Stomach (tissue), 9 donors: ENCODE results near the gene SPTBN5. TPM values are rescaled to one million over a fixed set of nuclear protein-coding genes. Genes with fewer than 3 reads are reported as not detected.

Source experiments
- DNase-seq, 2 donors: peaks; one replicate each; pipeline versions ENCODE4 v3.0.0 to v3.0.0-alpha.2; 2013 to 2019
- H3K27ac ChIP-seq, 5 donors: fragments of 200-600 bp in 4 of 5; sonication (generic) in 4 of 5; one replicate each; pipeline ENCODE4 v1.5.1; 2013 to 2019; ENCODE audit warnings: mild to moderate bottlenecking in 1 of 5, moderate library complexity in 1 of 5
- H3K27me3 ChIP-seq, 3 donors: fragments of 200-600 bp; sonication (generic); one replicate each; pipeline ENCODE4 v1.5.1; 2017 to 2019; ENCODE audit warnings: mixed run types in 1 of 3
- H3K36me3 ChIP-seq, 4 donors: fragments of 200-600 bp; sonication (generic); 1 replicate in 3 of 4; 2 replicates in 1 of 4; pipeline ENCODE4 v1.5.1; 2016 to 2019
- H3K4me1 ChIP-seq, 4 donors: fragments of 200-600 bp; sonication (generic); one replicate each; pipeline ENCODE4 v1.5.1; 2016 to 2019
- H3K4me3 ChIP-seq, 4 donors: fragments of 200-600 bp; sonication (generic) in 3 of 4; one replicate each; pipeline ENCODE4 v1.5.1; 2016 to 2019; ENCODE audit warnings: mild to moderate bottlenecking in 1 of 4
- H3K9me3 ChIP-seq, 4 donors: fragments of 200-600 bp; sonication (generic); one replicate each; pipeline ENCODE4 v1.5.1; 2016 to 2019
- EP300 ChIP-seq: sonication (generic); formaldehyde crosslinking; IDR thresholded peaks from one replicate; pipeline ENCODE4 v1.6.1; 2017; ENCODE audit warnings: antibody characterized with exemption
- POLR2A ChIP-seq, 4 donors: fragments of 450-650 bp; IDR thresholded peaks; one replicate each; pipeline ENCODE4 v1.6.1; 2016; ENCODE audit warnings: antibody characterized with exemption in 4 of 4, control low read depth in 2 of 4, mild to moderate bottlenecking in 1 of 4, moderate library complexity in 1 of 4
- POLR2AphosphoS5 ChIP-seq, 3 donors: sonication (generic); formaldehyde crosslinking; IDR thresholded peaks; one replicate each; pipeline ENCODE4 v1.6.1; 2016; ENCODE audit warnings: antibody characterized with exemption in 3 of 3
- WGBS, 5 donors: extraction: QIAGEN DNeasy Blood & Tissue Kit in 3 of 5; methylation state at CpG; one replicate each; pipeline versions ENCODE4 v1.1.5 to v1.1.7; 2013 to 2018; 5-methylcytosine and 5-hydroxymethylcytosine counted together
- intact Hi-C: fragments of 100-400 bp; cut with DNase I; formaldehyde crosslinking; loops from one replicate; pipeline ENCODE4 v1.15.1; 2023; ENCODE audit warnings: low total_unique reads
- polyA plus RNA-seq, 3 donors: library from polyadenylated mRNA; stranded (reverse); fragments of 200-250 nt; gene quantifications; one replicate each; pipeline ENCODE4 v1.2.3, GENCODE V29; 2013
- total RNA-seq, 5 donors: library from RNA; depleted of rRNA; stranded (reverse); fragments of >200 nt; gene quantifications; one replicate each; pipeline versions ENCODE4 v1.1.0 to v1.2.3, GENCODE V29; 2014 to 2016
- TF ChIP-seq, protein P1 (sequence below), 7 experiments: fragments of 450-650 bp in 4 of 7; fragments of 200-600 bp in 3 of 7; sonication (generic) in 3 of 7; IDR thresholded peaks; one replicate each; pipeline ENCODE4 v1.5.1; 2016 to 2019; ENCODE audit warnings: antibody characterized with exemption in 7 of 7, control low read depth in 2 of 7, mild to moderate bottlenecking in 1 of 7
- donor health status: healthy with polysubstance abuse.
- donor health status: Bipolar disorder and iron deficiency.
- donor health status: healthy.

Gene SPTBN5
- total and polyA plus RNA-seq, 8 donors = 0.29 to 4.9 (median 2.6) TPM; not detected in 1

- TF ChIP-seq POLR2AphosphoS5 (IDR thresholded peaks at IDR 0.05) (no peak), EP300 (no peak), POLR2A (IDR thresholded peaks at IDR 0.05) (no peak)
- TF ChIP-seq, protein P1, sequence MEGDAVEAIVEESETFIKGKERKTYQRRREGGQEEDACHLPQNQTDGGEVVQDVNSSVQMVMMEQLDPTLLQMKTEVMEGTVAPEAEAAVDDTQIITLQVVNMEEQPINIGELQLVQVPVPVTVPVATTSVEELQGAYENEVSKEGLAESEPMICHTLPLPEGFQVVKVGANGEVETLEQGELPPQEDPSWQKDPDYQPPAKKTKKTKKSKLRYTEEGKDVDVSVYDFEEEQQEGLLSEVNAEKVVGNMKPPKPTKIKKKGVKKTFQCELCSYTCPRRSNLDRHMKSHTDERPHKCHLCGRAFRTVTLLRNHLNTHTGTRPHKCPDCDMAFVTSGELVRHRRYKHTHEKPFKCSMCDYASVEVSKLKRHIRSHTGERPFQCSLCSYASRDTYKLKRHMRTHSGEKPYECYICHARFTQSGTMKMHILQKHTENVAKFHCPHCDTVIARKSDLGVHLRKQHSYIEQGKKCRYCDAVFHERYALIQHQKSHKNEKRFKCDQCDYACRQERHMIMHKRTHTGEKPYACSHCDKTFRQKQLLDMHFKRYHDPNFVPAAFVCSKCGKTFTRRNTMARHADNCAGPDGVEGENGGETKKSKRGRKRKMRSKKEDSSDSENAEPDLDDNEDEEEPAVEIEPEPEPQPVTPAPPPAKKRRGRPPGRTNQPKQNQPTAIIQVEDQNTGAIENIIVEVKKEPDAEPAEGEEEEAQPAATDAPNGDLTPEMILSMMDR (IDR thresholded peaks at IDR 0.05) = no peak
- intact Hi-C loops = no loop called here
- peak; percentile 34 to 63 for DNase-seq
- no peak overlapping the region for H3K4me3 ChIP-seq
- WGBS, 5 donors = 35 to 51% (median 47%) methylated on average over 16 of the region's 16 CpGs
- no peaks in the 10 kb centered on the region for H3K27me3 ChIP-seq
- H3K27ac ChIP-seq = peak overlapping the region; percentile 63 to 74 (median 66)
- no peaks in the 10 kb centered on the region for H3K9me3 ChIP-seq
- H3K4me1 ChIP-seq = peaks cover 54 to 95% (median 76%) of the 10 kb centered on the region in 4 donors
- H3K36me3 ChIP-seq = peaks cover 0 to 8% (median 5%) of the 10 kb centered on the region in 4 donors
These were observed 35.1 kb upstream of the SPTBN5 start for GRCh38 chr15:41928637-41929620.

- peak overlapping the region; percentile 64 to 74 (median 66) for H3K27ac ChIP-seq
- 41 to 66% (median 57%) methylated on average over 6 of the region's 6 CpGs for WGBS, 5 donors
- intact Hi-C loops = no loop called here
These were observed 34.2 kb upstream of the SPTBN5 start for GRCh38 chr15:41928100-41928499.

GRCh38 chr15:41927536-41927935 lies 33.7 kb upstream of the SPTBN5 start:
- WGBS, 5 donors = 58 to 78% (median 71%) methylated on average over 3 of the region's 3 CpGs
- intact Hi-C loops = no loop called here
- Histone ChIP-seq H3K4me1 (peaks cover 42 to 81% (median 65%) of the 10 kb centered on the region in 4 donors), H3K27me3 (no peaks in the 10 kb centered on the region), H3K36me3 (peaks cover 0 to 9% (median 5%) of the 10 kb centered on the region in 4 donors), H3K9me3 (no peaks in the 10 kb centered on the region), H3K4me3 (no peak overlapping the region), H3K27ac (peak overlapping the region in 4 of 5 donors; percentile 65 to 74 (median 67))
- TF ChIP-seq EP300 (no peak), POLR2AphosphoS5 (IDR thresholded peaks at IDR 0.05) (no peak), POLR2A (IDR thresholded peaks at IDR 0.05) (no peak)
- TF ChIP-seq, protein P1 (IDR thresholded peaks at IDR 0.05) = no peak
- DNase-seq = no peak

More at GRCh38 chr15:41928100-41928499, 34.2 kb upstream of the SPTBN5 start:
- TF ChIP-seq POLR2AphosphoS5 (IDR thresholded peaks at IDR 0.05) (peak in 1 of 3 donors; percentile 43), POLR2A (IDR thresholded peaks at IDR 0.05) (no peak)
- peaks cover 0 to 9% (median 5%) of the 10 kb centered on the region in 4 donors for H3K36me3 ChIP-seq
- H3K9me3 ChIP-seq = no peaks in the 10 kb centered on the region
- H3K4me3 ChIP-seq = no peak overlapping the region
- H3K27me3 ChIP-seq = no peaks in the 10 kb centered on the region
- H3K4me1 ChIP-seq = peaks cover 48 to 87% (median 69%) of the 10 kb centered on the region in 4 donors
- peak in 1 of 2 donors; percentile 70 for DNase-seq

DNA sequence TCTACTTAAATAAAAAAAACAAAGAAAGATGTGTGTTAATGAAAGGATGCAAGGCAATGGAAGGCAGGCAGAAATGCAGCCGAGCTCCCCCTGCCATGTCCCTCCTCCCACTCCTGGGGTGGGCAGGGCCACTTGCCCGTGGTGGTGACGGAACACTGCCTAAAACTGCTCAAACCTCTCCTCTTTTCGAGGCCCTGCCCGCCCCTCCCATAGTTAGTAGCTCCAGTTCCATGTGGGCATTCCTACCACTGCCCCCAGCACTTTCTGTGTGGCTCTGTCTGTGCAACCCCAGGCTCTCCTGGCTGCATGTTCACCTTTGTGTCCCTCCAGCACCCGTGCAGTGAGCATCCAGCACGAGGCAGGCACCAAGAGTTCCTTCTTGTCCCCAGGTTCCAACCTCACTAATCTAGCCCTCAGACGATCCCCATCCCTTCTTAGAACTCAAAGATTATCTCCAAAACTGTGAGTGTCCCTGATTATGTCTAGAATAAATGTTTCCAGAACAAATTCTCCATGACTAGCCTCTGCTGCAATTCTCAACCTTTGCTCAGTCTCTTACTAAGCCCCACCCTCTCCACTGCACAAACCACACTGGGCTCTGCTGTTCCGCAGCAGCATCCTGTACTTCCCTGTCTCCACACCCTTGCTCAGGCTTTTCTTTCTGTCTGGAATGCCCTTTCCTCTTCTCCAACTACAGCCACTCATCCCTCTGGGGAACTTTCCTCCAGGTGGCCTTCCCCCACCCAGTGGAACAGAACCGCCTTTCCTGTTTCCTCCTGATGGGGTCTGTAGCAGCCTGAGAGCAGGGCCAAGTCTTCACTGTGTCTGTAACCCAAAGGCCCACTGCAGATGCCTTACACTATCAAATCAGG lies 32.6 kb upstream of the SPTBN5 start:
- DNase-seq = peak; percentile 45 to 74
- Histone ChIP-seq H3K36me3 (peaks cover 0 to 9% (median 5%) of the 10 kb centered on the region in 4 donors), H3K27ac (peak overlapping the region; percentile 65 to 78 (median 68)), H3K4me3 (no peak overlapping the region), H3K27me3 (no peaks in the 10 kb centered on the region), H3K4me1 (peaks cover 45 to 81% (median 72%) of the 10 kb centered on the region in 4 donors), H3K9me3 (no peaks in the 10 kb centered on the region)
- intact Hi-C loops = no loop called here
- TF ChIP-seq, protein P1 (IDR thresholded peaks at IDR 0.05) = no peak
- TF ChIP-seq EP300 = no peak
- no peak for TF ChIP-seq POLR2A (IDR thresholded peaks at IDR 0.05)
- peak in 2 of 3 donors; percentile 17 to 35 for TF ChIP-seq POLR2AphosphoS5 (IDR thresholded peaks at IDR 0.05)
- 54 to 69% (median 62%) methylated on average over 10 of the region's 10 CpGs for WGBS, 5 donors
